ENCODE data around the gene FOXN3.

GRCh38 chr14:89454996-89455395, 38.0 kb upstream of the FOXN3 start:
- TF ChIP-seq POLR2A (IDR thresholded peaks at IDR 0.05; ENCODE audit: low read length) (no peak), GATA1 (IDR thresholded peaks at IDR 0.05; ENCODE audit: low read depth, low read length) (no peak)

Data from erythroblast (primary cell).